Loucy (cell line): ENCODE data around the gene LMO7.

Source experiments
- EZH2phosphoT487 ChIP-seq: fragments of 200-600 bp; IDR thresholded peaks from 2 replicates; pipeline ENCODE4 v1.6.1; 2018; ENCODE audit warnings: antibody characterized with exemption, mild to moderate bottlenecking, moderate library complexity, borderline replicate concordance
- TF ChIP-seq, protein P1 (sequence below): fragments of 200-600 bp; sonication (generic); conservative IDR thresholded peaks from 2 replicates; pipeline ENCODE4 v1.5.1; 2014; ENCODE audit warnings: mild to moderate bottlenecking, antibody characterized with exemption, low read length

DNA sequence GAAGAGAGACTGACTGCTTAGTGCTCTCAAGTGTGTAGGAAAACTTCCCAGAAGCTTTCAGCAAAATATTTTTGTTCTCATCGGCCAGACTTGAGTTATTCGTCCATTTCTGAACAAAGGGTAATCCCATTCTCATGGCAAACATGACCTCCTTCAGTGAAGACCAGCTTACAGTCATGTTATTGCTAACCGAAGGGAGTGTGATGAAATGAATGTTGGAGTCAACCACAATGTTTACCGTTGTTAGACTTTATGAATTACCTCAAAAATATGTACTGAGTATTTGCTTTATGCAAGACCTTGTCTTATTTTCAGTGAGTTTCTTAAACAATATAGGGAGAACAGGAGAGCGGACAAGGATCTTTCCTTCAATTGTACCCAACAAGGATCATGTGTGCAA is 228.6 kb downstream of the LMO7 start:
- TF ChIP-seq, protein P1, sequence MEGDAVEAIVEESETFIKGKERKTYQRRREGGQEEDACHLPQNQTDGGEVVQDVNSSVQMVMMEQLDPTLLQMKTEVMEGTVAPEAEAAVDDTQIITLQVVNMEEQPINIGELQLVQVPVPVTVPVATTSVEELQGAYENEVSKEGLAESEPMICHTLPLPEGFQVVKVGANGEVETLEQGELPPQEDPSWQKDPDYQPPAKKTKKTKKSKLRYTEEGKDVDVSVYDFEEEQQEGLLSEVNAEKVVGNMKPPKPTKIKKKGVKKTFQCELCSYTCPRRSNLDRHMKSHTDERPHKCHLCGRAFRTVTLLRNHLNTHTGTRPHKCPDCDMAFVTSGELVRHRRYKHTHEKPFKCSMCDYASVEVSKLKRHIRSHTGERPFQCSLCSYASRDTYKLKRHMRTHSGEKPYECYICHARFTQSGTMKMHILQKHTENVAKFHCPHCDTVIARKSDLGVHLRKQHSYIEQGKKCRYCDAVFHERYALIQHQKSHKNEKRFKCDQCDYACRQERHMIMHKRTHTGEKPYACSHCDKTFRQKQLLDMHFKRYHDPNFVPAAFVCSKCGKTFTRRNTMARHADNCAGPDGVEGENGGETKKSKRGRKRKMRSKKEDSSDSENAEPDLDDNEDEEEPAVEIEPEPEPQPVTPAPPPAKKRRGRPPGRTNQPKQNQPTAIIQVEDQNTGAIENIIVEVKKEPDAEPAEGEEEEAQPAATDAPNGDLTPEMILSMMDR: no peak
- no peak for TF ChIP-seq EZH2phosphoT487
